Astrocyte (in vitro differentiated cells and primary cell): ENCODE data around the gene KIN.

Source experiments
- CTCF ChIP-seq: IDR thresholded peaks from 2 replicates; pipeline ENCODE4 v1.5.1; 2011; ENCODE audit warnings: low read depth, mild to moderate bottlenecking, inconsistent platforms, low read length, moderate library complexity; ENCODE audit not compliant: insufficient read depth
- EZH2 ChIP-seq: IDR thresholded peaks from 2 replicates; pipeline ENCODE4 v1.6.1; 2012; ENCODE audit warnings: mild to moderate bottlenecking, low read length, inconsistent platforms; ENCODE audit not compliant: insufficient read depth

DNA sequence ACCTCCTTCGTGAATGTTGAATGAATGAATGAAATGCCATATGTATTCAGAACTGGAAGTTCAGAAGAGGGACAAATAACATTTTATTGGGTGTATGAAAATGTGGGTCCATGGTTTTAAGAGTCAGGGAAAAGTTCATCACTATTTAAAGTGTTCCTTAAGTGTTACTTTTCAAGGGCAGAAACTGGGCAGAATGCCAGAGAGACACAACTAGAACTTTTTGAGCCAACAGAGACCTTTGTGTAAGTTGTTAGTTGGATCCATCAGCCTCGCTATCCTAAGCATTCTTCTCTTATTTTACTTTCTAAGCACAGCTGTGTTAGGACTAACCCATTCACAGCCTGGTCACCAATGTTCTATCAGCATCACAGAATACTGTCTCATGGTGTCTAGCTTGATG, 16.9 kb upstream of the KIN start:
- no peak for TF ChIP-seq CTCF
- no peak for TF ChIP-seq EZH2
